NCI-H2029 treated with DMSO at 0.1 percent for 48 hours (cell line): ENCODE data around the gene TCF23.
A peak's percentile ranks its signal among the peaks of the same experiment; 100 is the strongest.
"Not testable (repeated sequence)": the region's sequence is repeated elsewhere in the genome, so short reads cannot be mapped to it uniquely, and the experiment has no call there.

Source experiments
- DNase-seq: peaks from one replicate; lab custom pipeline; 2025; lab: John Stamatoyannopoulos, UW

Gene TCF23

DNA sequence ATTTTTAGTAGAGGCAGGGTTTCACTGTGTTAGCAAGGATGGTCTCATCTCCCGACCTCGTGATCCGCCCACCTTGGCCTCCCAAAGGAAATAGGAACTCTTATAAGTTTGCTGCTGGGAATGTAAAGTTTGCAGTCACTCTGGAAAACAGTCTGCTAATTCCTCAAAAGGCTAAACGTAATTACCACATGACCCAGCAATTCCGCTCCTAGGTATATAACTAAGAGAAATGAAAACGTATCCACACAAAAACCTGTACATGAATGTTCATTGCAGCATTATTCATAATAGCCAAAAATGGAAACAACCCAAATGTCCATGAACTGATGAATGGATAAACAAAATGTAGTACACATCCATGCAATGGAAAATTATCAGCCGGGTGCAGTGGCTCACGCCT is 41.2 kb downstream of the TCF23 start:
- DNase-seq: no peak

DNA sequence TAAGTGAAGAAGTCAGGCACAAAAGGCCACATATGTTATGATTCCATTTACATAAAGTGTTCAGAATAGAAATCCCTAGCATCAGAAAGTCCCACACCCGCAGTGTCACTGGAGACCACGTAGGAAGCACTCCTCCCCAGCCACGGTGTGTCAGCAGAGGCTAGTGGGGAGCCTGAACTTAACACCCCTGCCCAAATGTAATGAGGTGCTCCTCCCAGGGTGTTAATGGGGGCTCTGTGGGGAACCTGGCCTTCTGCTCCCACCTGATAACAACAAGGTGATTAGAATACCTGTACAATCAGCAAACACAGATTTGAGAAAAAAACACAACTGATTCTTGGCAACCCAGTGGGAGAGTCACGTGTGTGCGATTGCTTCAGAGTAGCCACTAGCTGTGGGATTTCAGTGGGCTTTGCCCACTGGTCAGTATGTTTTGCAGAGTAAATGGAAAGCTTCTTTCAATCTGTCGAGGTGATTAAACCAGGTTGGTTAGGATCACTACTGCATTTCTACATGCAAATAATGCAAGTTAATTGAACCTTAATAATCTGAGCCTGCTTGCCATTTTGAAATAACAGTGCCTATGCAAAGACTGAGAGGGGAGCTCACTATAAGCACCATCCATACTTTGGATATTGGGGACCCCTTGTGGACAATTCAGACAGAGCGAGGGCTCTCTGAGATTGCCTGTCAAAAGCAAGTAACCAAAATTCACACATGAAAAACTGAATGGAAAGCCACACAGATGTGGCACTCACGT is 42.4 kb downstream of the TCF23 start:
- DNase-seq: no peak

GRCh38 chr2:27194538-27195354 is 45.9 kb downstream of the TCF23 start:
- peak; percentile 72 for DNase-seq

GRCh38 chr2:27195799-27196198 is 47.0 kb downstream of the TCF23 start:
- not testable (repeated sequence) for DNase-seq

DNA sequence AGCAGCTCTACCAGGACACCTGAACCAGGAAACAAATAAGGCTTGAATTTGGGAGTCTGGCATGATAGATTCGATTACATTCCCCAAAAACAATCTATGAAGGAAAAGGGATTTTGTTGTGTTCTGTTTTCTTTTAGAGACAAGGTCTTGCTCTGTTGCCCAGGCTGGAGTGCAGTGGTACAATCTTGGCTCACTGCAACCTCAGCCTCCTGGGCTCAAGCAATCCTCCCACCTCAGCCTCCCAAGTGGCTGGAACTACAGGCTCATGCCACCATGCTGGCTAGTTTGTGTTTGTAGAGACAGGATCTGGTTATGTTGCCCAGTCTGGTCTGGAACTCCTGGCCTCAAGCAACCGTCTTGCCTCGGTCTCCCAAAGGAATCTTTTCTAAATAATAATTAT is 49.3 kb downstream of the TCF23 start:
- not testable (repeated sequence) for DNase-seq

DNA sequence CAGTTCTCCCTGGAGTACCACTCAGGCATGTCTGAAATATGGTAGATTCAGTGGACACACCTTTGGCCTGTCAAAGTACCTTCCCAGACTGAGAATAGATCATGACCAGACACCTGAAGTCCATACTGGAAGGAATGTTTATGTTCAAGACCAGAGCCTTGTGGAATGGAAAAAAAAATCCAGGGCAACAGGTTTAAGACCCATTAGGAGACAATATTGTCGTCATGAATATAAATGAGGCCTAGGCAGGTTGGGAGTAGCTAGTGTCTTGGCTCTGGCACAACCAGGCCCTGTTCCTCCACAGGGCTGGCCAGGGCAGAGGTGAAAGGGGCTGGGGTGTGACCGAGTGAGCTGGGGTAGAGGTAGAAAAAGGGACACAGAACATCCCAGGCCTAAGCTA is 49.8 kb downstream of the TCF23 start:
- no peak for DNase-seq

DNA sequence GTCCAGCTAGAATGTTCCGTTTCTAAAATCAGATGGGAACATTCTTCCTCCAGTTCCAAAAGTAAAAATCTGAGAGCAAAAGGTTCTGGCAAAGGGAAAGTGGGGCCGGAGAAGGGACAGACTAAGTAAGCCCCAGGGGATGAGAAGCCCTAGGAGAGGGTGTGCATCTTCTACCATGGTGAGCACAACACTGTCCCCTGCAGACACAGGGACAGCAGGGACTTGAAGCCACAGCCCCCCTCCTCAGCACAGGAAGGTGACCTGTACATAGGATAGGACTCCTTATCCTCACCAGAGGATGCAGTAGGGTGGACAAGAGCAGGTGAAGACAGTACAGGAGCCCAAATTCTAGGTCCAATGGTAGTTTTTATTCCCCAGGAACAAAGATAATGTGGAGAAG is 50.4 kb downstream of the TCF23 start:
- DNase-seq: no peak

DNA sequence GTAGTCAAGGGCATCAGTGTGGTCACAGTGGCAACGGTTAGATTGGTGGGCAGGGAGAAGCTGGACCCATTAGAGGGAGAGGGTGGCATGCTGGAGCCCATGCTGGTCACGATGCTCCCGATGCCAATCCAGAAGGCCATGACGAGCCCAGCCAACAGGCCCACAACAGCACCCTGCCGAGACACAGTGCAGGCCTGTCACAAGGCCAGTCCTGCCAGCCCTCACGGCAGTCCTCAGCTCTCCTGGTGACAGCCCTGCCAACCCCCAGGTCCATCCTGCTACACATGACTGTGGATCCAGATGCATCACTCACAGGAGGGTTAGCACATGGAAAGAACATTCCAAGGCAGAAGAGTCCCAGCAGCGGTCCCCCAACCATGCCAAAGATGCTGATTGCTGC is 52.9 kb downstream of the TCF23 start:
- DNase-seq: no peak

- DNase-seq: no peak
Measured at GRCh38 chr2:27202854-27203253, 54.0 kb downstream of the TCF23 start.

DNA sequence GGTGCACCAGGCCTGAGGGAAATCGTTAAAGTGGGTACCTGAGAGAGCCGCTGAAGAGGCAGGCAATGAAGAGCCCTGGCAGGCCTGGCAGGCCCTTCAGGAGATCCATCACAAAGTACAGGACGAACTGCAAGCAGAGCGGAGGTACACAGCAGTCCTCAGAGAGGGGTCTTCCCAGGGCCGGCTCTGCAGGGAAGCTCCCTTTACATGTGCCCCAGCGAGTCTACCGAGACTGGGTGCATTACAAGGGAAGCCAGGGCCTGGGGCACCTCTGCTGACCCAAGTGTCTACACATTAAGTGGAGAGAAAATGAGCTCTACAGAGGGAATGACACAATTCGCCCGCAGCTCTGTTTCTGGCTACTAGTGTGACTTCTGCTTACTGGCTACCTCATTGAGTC is 54.9 kb downstream of the TCF23 start:
- no peak for DNase-seq

DNA sequence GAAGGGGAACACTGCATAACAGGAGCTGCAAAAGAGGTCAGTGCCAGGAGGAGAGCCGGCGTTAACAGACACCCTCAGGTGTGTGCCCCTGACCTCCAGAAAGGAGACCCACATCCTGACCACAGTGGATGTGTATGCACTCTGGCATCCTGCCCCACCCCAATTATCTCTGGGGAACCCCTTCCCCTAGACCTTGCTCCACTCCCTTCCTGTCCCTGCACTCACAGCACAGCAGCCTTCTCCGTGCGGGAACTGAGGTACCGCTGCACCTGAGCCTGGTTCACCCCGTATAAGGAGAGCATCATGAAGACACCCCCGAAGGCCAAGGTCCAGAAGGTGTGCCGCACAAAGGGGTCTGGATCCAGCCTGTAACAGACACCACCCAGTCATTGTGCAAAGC is 55.8 kb downstream of the TCF23 start:
- no peak for DNase-seq

- DNase-seq: no peak
Measured at GRCh38 chr2:27205206-27205605, 56.4 kb downstream of the TCF23 start.

GRCh38 chr2:27206346-27206745 is 57.5 kb downstream of the TCF23 start:
- DNase-seq: no peak
